GM21423 (cell line): ENCODE data around the gene ITGA4.

ENCODE experiments used
- ATAC-seq: cut with Tn5 transposase; IDR thresholded peaks from one replicate; pipeline ENCODE4 v1.9.1; 2021; ENCODE audit warnings: mild to moderate bottlenecking, moderate library complexity; ENCODE audit not compliant: unreplicated experiment

ITGA4 gene

GRCh38 chr2:181499231-181499630, 42.0 kb downstream of the ITGA4 start:
- ATAC-seq = no peak

GRCh38 chr2:181500201-181500600, 43.0 kb downstream of the ITGA4 start:
- ATAC-seq = no peak

GRCh38 chr2:181515719-181516118, 58.5 kb downstream of the ITGA4 start:
- ATAC-seq = no peak

- no peak for ATAC-seq
These were observed 59.8 kb downstream of the ITGA4 start for GRCh38 chr2:181516992-181517391.

- no peak for ATAC-seq
These were observed 60.6 kb downstream of the ITGA4 start for GRCh38 chr2:181517685-181518301.

GRCh38 chr2:181520253-181520652, 63.1 kb downstream of the ITGA4 start:
- ATAC-seq = no peak

DNA sequence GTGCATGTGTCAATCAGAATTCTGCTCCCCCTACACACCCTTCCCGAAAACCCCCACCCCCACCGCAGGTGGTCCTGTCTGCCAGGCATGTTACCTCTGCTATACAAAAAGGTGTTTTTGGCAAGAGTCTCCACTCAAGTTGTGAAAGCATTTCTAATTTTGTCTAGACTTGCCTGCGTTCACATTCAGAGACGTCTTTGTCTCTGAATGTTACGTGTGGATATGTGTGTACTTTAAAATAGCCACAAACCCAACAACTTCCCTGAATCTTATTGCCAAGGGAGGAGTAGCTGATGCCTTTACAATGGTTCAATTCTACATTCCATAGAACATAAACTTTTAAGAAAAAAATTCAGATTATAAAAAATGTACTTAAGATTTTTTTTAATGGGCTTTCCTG, 66.6 kb downstream of the ITGA4 start:
- no peak for ATAC-seq

DNA sequence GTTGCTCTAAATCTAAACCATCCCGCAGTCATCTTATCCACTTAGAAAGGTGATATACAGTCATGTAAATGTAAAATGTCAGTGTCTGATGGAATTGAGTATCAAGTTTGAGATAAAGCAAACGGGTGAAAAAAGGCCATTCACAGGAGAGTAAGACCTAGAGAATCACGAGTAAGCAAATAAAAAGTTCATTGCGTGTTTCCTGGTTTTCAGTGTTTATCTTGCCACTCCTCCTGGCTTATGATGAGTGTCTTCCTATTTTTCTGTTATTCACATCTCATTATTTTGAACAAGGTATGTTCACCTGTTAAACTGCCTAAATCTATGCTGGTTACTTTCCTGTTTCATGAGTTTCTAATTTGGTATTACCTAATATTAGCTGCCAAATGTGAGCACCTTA, 68.8 kb downstream of the ITGA4 start:
- ATAC-seq = no peak

DNA sequence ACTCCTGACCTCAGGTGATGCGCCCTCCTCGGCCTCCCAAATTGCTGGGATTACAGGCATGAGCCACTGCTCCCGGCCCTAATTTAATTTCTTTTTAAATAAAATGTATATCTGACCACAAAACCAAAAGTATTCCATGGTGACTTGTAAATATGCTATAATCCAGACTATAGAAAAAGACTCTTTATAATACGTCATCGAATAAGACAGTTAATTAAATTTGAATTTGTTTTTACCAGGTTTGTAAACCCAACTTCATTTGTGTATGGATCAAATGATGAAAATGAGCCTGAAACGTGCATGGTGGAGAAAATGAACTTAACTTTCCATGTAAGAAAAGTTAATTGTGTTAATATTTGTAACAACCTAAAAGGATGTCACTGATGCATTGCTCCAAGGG, 69.9 kb downstream of the ITGA4 start:
- ATAC-seq = no peak

GRCh38 chr2:181528441-181528840, 71.3 kb downstream of the ITGA4 start:
- ATAC-seq = no peak

DNA sequence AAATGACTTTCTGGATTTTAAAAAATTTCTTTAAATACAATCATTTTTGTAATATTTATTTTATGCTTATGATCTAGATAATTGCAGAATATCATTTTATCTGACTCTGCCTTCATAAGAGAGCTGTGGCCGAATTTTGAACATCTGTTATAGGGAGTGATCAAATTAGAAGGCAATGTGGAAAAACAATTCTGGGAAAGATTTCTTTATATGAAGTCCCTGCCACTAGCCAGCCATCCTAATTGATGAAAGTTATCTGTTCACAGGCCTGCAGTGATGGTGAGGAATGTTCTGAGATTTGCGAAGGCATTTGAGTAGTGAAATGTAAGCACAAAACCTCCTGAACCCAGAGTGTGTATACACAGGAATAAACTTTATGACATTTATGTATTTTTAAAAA, 79.5 kb downstream of the ITGA4 start:
- ATAC-seq = no peak

DNA sequence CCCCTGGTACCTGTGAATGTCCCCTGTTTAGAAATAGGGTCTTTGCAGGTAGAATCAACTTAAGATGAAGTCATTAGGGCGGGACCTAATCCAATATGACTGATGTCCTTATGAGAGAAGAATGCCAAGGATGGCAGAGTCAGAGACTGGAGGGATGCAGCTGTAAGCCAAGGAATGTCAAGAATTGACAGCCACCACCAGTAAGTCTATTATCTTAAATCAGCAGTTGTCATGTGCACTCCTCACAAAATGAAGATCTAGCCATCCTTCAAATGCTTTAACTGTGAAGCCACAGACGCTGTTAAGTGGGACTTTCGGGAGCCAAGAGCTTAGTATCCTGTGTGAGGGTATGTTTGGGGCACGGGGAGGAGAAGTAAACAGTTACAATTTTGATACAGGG, 83.2 kb downstream of the ITGA4 start:
- no peak for ATAC-seq

GRCh38 chr2:181542170-181542569, 85.0 kb downstream of the ITGA4 start:
- no peak for ATAC-seq

GRCh38 chr2:181546086-181546485, 88.9 kb downstream of the ITGA4 start:
- ATAC-seq = no peak

DNA sequence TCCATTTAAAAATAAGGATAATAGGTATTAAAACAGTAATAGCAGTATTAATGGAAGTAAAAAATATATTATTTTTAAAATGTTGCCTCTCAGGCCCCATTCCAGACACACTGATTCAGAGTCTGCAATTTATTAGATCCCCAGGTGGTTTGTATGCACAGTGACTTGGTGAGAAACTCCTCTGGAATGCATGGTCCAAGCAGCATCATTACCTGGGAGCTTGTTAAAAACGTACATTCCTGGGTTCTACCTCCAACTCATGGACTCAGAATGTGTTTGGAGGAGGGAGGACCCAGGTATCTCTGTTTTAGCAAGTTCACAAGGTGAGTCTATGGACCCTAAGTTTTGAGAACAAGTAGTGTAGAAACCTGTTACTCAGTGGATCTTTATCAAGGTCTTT, 95.6 kb downstream of the ITGA4 start:
- no peak for ATAC-seq

DNA sequence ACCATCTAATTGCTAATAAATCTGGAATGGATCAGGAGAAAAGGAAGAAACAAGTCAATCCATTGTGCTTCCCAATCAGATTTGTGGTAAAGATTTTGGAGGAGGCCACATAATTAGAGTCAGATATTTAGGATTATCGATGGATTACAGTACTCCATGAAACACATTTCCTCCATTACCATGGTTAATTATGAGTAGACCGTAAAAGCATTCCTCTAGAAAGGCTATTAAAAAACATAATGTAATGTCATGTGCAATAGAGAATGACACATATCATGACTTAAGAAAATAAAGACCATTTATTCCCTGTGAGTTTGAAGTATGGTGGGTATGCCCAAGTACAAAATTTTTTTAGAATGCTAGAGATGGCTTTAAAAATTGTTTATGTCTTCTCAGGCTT, 96.1 kb downstream of the ITGA4 start:
- ATAC-seq = no peak

GRCh38 chr2:181554061-181554830, 97.1 kb downstream of the ITGA4 start:
- ATAC-seq = no peak

- ATAC-seq = no peak
These were observed 101.2 kb downstream of the ITGA4 start for GRCh38 chr2:181558371-181558770.

DNA sequence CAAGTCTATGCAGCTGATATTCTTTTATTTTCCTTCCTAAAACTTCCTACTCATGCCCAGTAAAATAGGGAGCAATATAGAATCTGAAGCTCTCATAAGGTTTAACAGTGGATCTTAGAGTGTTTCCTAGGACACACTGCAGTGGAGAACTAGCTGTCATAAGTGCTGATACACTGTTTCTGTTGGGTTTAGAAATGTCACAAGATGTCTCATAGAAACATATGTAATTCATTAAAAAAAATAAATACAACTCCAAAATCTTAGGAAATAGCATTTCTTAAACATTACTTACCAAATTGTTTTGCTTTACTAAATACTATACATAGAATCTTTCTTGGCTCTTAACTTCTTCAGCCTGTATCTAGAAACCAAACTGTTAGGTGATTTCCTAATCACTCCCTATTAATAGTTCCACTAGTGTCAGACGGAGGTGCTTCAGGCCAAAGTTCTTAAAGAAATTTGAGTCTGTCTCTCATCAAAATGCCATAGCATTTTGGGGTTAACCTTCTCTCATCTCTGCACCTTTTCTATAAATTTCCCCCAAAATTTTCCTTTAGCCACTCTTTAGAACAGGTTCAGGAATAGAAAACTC, 106.0 kb downstream of the ITGA4 start:
- ATAC-seq = no peak

DNA sequence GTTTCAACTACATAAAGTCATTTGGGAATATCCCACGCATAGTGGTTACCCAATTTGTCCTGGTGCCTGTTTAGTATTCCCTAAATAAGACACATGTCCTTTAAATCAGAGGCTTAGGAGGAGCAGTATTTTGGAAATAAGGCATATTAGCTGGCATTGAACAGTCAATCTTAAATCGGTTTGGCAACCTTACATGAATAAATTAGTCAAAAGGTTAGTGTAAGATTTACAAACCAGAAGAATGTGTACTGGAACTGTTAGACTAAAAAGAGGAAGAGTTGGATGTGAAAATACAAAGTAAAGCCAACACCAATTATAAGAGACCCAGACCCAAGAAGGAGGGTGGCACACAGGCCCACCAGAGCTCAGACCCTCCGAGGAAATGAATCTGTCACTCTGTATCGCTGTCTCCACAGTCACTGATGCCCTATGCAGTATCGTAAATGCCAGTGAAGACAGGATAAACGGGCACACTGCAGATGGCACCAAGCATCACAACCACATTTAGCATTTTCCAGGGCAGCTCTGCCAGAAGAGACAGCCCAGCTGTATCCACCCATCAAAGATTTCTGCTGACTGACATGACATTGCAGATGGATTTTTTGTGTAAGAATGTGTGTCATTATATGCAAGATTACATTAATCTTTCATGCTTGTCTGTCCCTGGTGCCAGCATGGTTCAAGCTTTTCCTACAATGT, 109.3 kb downstream of the ITGA4 start:
- ATAC-seq = no peak

DNA sequence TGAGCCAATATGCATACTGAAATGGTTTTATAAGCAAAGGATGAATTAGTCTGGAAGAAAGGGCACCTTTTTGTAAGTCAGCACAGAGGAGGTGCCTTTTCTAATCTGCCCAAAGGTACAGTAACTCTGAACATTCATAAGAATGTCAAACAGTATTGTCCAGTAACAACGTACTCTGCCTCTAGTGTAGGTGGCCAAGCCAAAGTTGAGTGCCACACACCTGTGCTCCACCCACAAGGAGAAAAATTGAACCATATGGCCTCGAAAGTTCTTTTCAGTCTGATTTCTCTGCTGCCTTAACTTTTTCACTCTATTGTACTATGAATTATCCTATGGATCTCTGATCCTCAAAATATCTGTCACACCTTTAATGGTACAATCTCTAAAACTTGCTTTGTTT, 112.9 kb downstream of the ITGA4 start:
- ATAC-seq = no peak
